GM19397 (cell line): Measurements from ENCODE around the gene CADPS.

Experiments
- ATAC-seq: cut with Tn5 transposase; IDR thresholded peaks from one replicate; pipeline ENCODE4 v1.9.1; 2021; ENCODE audit warnings: mild to moderate bottlenecking, moderate library complexity; ENCODE audit not compliant: unreplicated experiment

The CADPS gene

GRCh38 chr3:62757045-62757444, 118.2 kb downstream of the CADPS start:
- no peak for ATAC-seq

GRCh38 chr3:62755285-62755684, 119.9 kb downstream of the CADPS start:
- ATAC-seq, result no peak

GRCh38 chr3:62749657-62750056, 125.6 kb downstream of the CADPS start:
- no peak for ATAC-seq

- no peak for ATAC-seq
Measured at GRCh38 chr3:62749130-62749529, 126.1 kb downstream of the CADPS start.

- ATAC-seq, result no peak
Measured at GRCh38 chr3:62737449-62737848, 137.8 kb downstream of the CADPS start.

- no peak for ATAC-seq
Measured at GRCh38 chr3:62735510-62735909, 139.7 kb downstream of the CADPS start.

GRCh38 chr3:62732183-62732904, 142.9 kb downstream of the CADPS start:
- no peak for ATAC-seq

- ATAC-seq, result no peak
Measured at GRCh38 chr3:62727981-62728380, 147.2 kb downstream of the CADPS start.

- no peak for ATAC-seq
Measured at GRCh38 chr3:62727536-62727935, 147.7 kb downstream of the CADPS start.

- ATAC-seq, result no peak
Measured at GRCh38 chr3:62724503-62724902, 150.7 kb downstream of the CADPS start.

GRCh38 chr3:62723914-62724217, 151.3 kb downstream of the CADPS start:
- no peak for ATAC-seq

- ATAC-seq, result no peak
Measured at GRCh38 chr3:62723166-62723913, 151.9 kb downstream of the CADPS start.

GRCh38 chr3:62722344-62722743, 152.9 kb downstream of the CADPS start:
- ATAC-seq, result no peak

GRCh38 chr3:62718515-62719320, 156.5 kb downstream of the CADPS start:
- ATAC-seq, result no peak

- ATAC-seq, result no peak
Measured at GRCh38 chr3:62718011-62718410, 157.2 kb downstream of the CADPS start.

- ATAC-seq, result no peak
Measured at GRCh38 chr3:62712746-62713145, 162.5 kb downstream of the CADPS start.

GRCh38 chr3:62710751-62711150, 164.5 kb downstream of the CADPS start:
- no peak for ATAC-seq

GRCh38 chr3:62708638-62709373, 166.4 kb downstream of the CADPS start:
- no peak for ATAC-seq

GRCh38 chr3:62705721-62706120, 169.5 kb downstream of the CADPS start:
- no peak for ATAC-seq

- no peak for ATAC-seq
Measured at GRCh38 chr3:62703451-62704167, 171.6 kb downstream of the CADPS start.
